ENCODE measurements around the gene PSENEN. TPM values are rescaled to one million over a fixed set of nuclear protein-coding genes. Genes with fewer than 3 reads are reported as not detected.
"Not testable (repeated sequence)": the region's sequence is repeated elsewhere in the genome, so short reads cannot be mapped to it uniquely, and the experiment has no call there.

Gene PSENEN
- total RNA-seq, 4 donors from 2014 or later: 22.2 to 45.8 (median 38.3) TPM

GRCh38 chr19:35767288-35768081 is 22.0 kb downstream of the PSENEN start:
- TF ChIP-seq CTCF (IDR thresholded peaks at IDR 0.05 in 4 of 5, conservative IDR thresholded peaks at IDR 0.05 in 1 of 5) (no peak), POLR2A (IDR thresholded peaks at IDR 0.05) (no peak)
- ATAC-seq (no peak), DNase-seq (no peak)
- no peak overlapping the region for H3K27ac ChIP-seq
- peaks cover 0 to 13% of the 10 kb centered on the region in 2 donors for H3K36me3 ChIP-seq
- no peaks in the 10 kb centered on the region for H3K4me1 ChIP-seq
- H3K4me3 ChIP-seq: no peak overlapping the region
- H3K9me3 ChIP-seq: no peaks in the 10 kb centered on the region
- in situ Hi-C loops (cut with MboI; ENCODE audit: low sequenced_read_pairs in 4 of 4): loop anchor here in 1 of 4 donors (25.0 kb wide), 1 partner anchor 370 kb away; the partner anchor contains the start of gene CAPNS1
- no peaks in the 10 kb centered on the region for H3K27me3 ChIP-seq
- intact Hi-C loops (cut with DNase I; ENCODE audit: low total_unique reads): no loop called here

GRCh38 chr19:35768082-35768421 is 22.6 kb downstream of the PSENEN start:
- Histone ChIP-seq H3K9me3 (no peaks in the 10 kb centered on the region), H3K4me1 (no peaks in the 10 kb centered on the region), H3K27ac (no peak overlapping the region), H3K4me3 (no peak overlapping the region), H3K36me3 (peaks cover 0 to 13% of the 10 kb centered on the region in 2 donors), H3K27me3 (no peaks in the 10 kb centered on the region)
- DNase-seq: no peak
- no peak for TF ChIP-seq POLR2A (IDR thresholded peaks at IDR 0.05)
- no peak for TF ChIP-seq CTCF (IDR thresholded peaks at IDR 0.05 in 4 of 5, conservative IDR thresholded peaks at IDR 0.05 in 1 of 5)
- intact Hi-C loops (cut with DNase I; ENCODE audit: low total_unique reads) (no loop called here), in situ Hi-C loops (cut with MboI; ENCODE audit: low sequenced_read_pairs in 4 of 4) (loop anchor here in 1 of 4 donors (25.0 kb wide), 1 partner anchor 369 kb away; the partner anchor contains the start of gene CAPNS1)
- ATAC-seq: no peak

GRCh38 chr19:35772362-35772761 is 26.9 kb downstream of the PSENEN start:
- DNase-seq: not testable (repeated sequence)

GRCh38 chr19:35773020-35773806 is 27.8 kb downstream of the PSENEN start:
- intact Hi-C loops (cut with DNase I; ENCODE audit: low total_unique reads) (loop anchor here (10.0 kb wide), 1 partner anchor 222 kb away; the partner anchor contains the start of gene SDHAF1), in situ Hi-C loops (cut with MboI; ENCODE audit: low sequenced_read_pairs in 4 of 4) (loop anchor here in 1 of 4 donors (25.0 kb wide), 1 partner anchor 364 kb away; the partner anchor contains the start of gene CAPNS1)
- ATAC-seq (no peak), DNase-seq (no peak)
- no peak overlapping the region for H3K27ac ChIP-seq
- no peaks in the 10 kb centered on the region for H3K36me3 ChIP-seq
- H3K4me3 ChIP-seq: no peak overlapping the region
- no peaks in the 10 kb centered on the region for H3K9me3 ChIP-seq
- no peaks in the 10 kb centered on the region for H3K27me3 ChIP-seq
- no peak for TF ChIP-seq CTCF (IDR thresholded peaks at IDR 0.05 in 4 of 5, conservative IDR thresholded peaks at IDR 0.05 in 1 of 5)
- TF ChIP-seq POLR2A (IDR thresholded peaks at IDR 0.05): no peak
- peaks cover 4 to 5% of the 10 kb centered on the region in 2 donors for H3K4me1 ChIP-seq

More at GRCh38 chr19:35772362-35772761, 26.9 kb downstream of the PSENEN start:
- ATAC-seq, H3K9me3 ChIP-seq, H3K4me3 ChIP-seq, H3K27me3 ChIP-seq, H3K36me3 ChIP-seq, H3K27ac ChIP-seq, H3K4me1 ChIP-seq: not testable (repeated sequence)
- intact Hi-C loops (cut with DNase I; ENCODE audit: low total_unique reads) (loop anchor here (10.0 kb wide), 1 partner anchor 222 kb away; the partner anchor contains the start of gene SDHAF1), in situ Hi-C loops (cut with MboI; ENCODE audit: low sequenced_read_pairs in 4 of 4) (loop anchor here in 1 of 4 donors (25.0 kb wide), 1 partner anchor 365 kb away; the partner anchor contains the start of gene CAPNS1)

Measured in gastrocnemius medialis (tissue), 4 donors.